Measurements from ENCODE around the gene SLC7A8. TPM values are rescaled to one million over a fixed set of nuclear protein-coding genes. Genes with fewer than 3 reads are reported as not detected.

The SLC7A8 gene
- total and polyA plus RNA-seq, 2 of the 4 experiments (the other 2 are of a cell fraction): 0.31 TPM; not detected in 1

- Histone ChIP-seq H3K14ac (replicated peaks; ENCODE audit: low read depth, low read length) (0 out of 2 replicates have a peak overlapping the region, but pooled peaks have one; percentile 17), H3K56ac (ENCODE audit: extremely low read depth, insufficient read depth, low read length) (no peak overlapping the region), H3K23ac (ENCODE audit: low read depth, low read length) (peak overlapping the region; percentile 58), H3K79me1 (ENCODE audit: low read depth in 1 of 2, low read length in 2 of 2) (peaks cover 19 to 57% of the 10 kb centered on the region in 2 experiments), H4K5ac (ENCODE audit: low read depth, low read length) (no peak overlapping the region), H3K9me1 (ENCODE audit: insufficient read depth, low read length) (peaks cover 9% of the 10 kb centered on the region; the same call in 1 of the 2 replicates), H3K27ac (ENCODE audit: insufficient read depth, low read length) (no peak overlapping the region), H3K36me3 (ENCODE audit: control insufficient read depth, insufficient read depth, low read length) (peaks cover 20% of the 10 kb centered on the region), H2BK5ac (ENCODE audit: low read depth, low read length, poor library complexity, severe bottlenecking) (peak overlapping the region; percentile 3), H2AFZ (replicated peaks; ENCODE audit: low read length, poor library complexity) (no peak overlapping the region), H3K9me3 (ENCODE audit: control insufficient read depth, insufficient read depth, low read length) (no peaks in the 10 kb centered on the region), H4K91ac (ENCODE audit: insufficient read depth, low read depth, low read length) (no peak overlapping the region), H3K27me3 (ENCODE audit: control insufficient read depth, insufficient read depth, low read length) (no peaks in the 10 kb centered on the region), H3K4me2 (ENCODE audit: low read depth, low read length) (peak overlapping the region; percentile 99), H3K4me3 (ENCODE audit: insufficient read depth, low read depth, low read length) (peak overlapping the region; percentile 66; the same call in 1 of the 2 replicates), H4K20me1 (ENCODE audit: insufficient read depth, low read length) (peaks cover 37% of the 10 kb centered on the region; the same call in 1 of the 2 replicates), H3K18ac (ENCODE audit: low read depth, low read length) (no peak overlapping the region), H2AK9ac (replicated peaks; ENCODE audit: low read depth, low read length, poor library complexity) (no peak overlapping the region), H3K4me1 (ENCODE audit: control insufficient read depth, insufficient read depth, low read length) (peaks cover 3% of the 10 kb centered on the region; the same call in 1 of the 2 replicates), H3K9ac (ENCODE audit: low read depth, low read length) (peak overlapping the region; percentile 97), H3K4ac (ENCODE audit: low read depth, low read length) (no peak overlapping the region), H2BK15ac (ENCODE audit: low read depth, low read length) (no peak overlapping the region), H4K8ac (ENCODE audit: low read depth in 2 of 2, low read length in 2 of 2) (no peak overlapping the region), H2AK5ac (ENCODE audit: low read depth, low read length) (no peak overlapping the region), H2BK20ac (ENCODE audit: low read depth, low read length) (no peak overlapping the region), H2BK120ac (ENCODE audit: low read depth, low read length) (no peak overlapping the region)
- DNase-seq (no peak), ATAC-seq (ENCODE audit: low read depth) (no peak)
- ChIA-PET POLR2A (ENCODE audit: unreplicated experiment) (no interaction called here), CTCF (interaction anchor here (3.5 kb wide), 1 partner anchor 25 kb away, joined by 19 read pairs; no protein-coding TSS in a partner anchor)
- BruUV-seq (replicated peaks): no TSS peak
- TF ChIP-seq SMC3 (IDR thresholded peaks at IDR 0.05; ENCODE audit: low read depth, low read length) (no peak), RFX5 (IDR thresholded peaks at IDR 0.05; ENCODE audit: low read depth, low read length) (no peak), NFE2L2 (IDR thresholded peaks at IDR 0.05; ENCODE audit: low read depth, low read length) (no peak), RCOR1 (IDR thresholded peaks at IDR 0.05; ENCODE audit: insufficient replicate concordance, low read length) (no peak), CEBPB (IDR thresholded peaks at IDR 0.05; ENCODE audit: low read depth, low read length) (no peak), USF2 (IDR thresholded peaks at IDR 0.05; ENCODE audit: low read depth, low read length) (no peak), MXI1 (IDR thresholded peaks at IDR 0.05; ENCODE audit: borderline replicate concordance, low read depth, low read length) (no peak), CHD1 (IDR thresholded peaks at IDR 0.05; ENCODE audit: low read depth, low read length) (no peak), MAZ (IDR thresholded peaks at IDR 0.05; ENCODE audit: borderline replicate concordance, low read depth, low read length) (no peak)
- intact Hi-C loops (cut with micrococcal nuclease) (no loop called here), dilution Hi-C loops (cut with HindIII; ENCODE audit: low sequenced_read_pairs, unreplicated experiment) (no loop called here), in situ Hi-C loops (cut with MboI; ENCODE audit: low sequenced_read_pairs) (loop anchor here (25.0 kb wide), 1 partner anchor 1044 kb away; the partner anchor contains the start of genes EMC9, FITM1, PSME1 and PSME2)
- no CpG with 5 or more reads among the region's 2 CpGs for WGBS, 2 experiments (ENCODE audit: extremely low coverage in 2 of 2, insufficient read length in 1 of 2)
Observed at GRCh38 chr14:23093526-23093925, 89.9 kb downstream of the SLC7A8 start.

Data from IMR-90 (cell line).